Gastrocnemius medialis (tissue), 4 donors: Measurements from ENCODE around the gene MYO16.

ENCODE experiments used
- POLR2A ChIP-seq, 2 donors: fragments of 450-650 bp; IDR thresholded peaks; one replicate each; pipeline ENCODE4 v1.6.1; 2017; ENCODE audit warnings: antibody characterized with exemption in 2 of 2, mild to moderate bottlenecking in 2 of 2, moderate library complexity in 2 of 2
- TF ChIP-seq, protein P1 (sequence below), 5 experiments: fragments of 450-650 bp in 3 of 5; fragments of 200-600 bp in 2 of 5; sonication (generic) in 2 of 5; IDR thresholded peaks in 4 of 5; conservative IDR thresholded peaks in 1 of 5; 1 replicate in 4 of 5; 2 replicates in 1 of 5; pipeline ENCODE4 v1.5.1; 2016 to 2019; ENCODE audit warnings: antibody characterized with exemption in 5 of 5, mild to moderate bottlenecking in 3 of 5, moderate library complexity in 3 of 5

DNA sequence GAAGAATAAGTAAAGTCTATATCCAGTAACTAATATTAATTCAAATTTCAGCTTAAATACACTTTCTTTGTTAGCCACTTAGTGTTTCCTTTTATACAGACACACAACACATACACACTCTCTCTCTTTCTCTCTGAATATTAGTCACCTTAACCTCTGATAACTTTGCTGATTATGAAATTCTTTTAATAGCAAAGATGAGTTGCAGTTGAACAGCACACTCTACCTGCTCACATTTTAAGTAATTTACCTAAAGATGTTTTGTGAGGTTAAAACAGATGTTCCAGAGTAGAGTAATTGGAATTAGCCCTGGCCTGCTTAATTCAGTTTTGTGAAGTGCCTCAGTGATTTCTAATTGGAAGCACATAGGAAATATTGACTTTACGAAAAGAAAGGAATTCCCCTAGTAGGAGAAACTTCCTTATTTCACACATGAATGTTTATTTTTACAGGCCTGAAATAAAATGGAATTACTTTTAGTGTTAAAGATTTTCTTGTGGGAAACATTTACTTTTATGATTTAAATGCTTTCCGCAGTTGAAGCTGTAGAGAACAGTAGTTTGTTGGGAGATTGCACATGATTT, 184.3 kb downstream of the MYO16 start:
- no peak for TF ChIP-seq POLR2A (IDR thresholded peaks at IDR 0.05)
- TF ChIP-seq, protein P1, sequence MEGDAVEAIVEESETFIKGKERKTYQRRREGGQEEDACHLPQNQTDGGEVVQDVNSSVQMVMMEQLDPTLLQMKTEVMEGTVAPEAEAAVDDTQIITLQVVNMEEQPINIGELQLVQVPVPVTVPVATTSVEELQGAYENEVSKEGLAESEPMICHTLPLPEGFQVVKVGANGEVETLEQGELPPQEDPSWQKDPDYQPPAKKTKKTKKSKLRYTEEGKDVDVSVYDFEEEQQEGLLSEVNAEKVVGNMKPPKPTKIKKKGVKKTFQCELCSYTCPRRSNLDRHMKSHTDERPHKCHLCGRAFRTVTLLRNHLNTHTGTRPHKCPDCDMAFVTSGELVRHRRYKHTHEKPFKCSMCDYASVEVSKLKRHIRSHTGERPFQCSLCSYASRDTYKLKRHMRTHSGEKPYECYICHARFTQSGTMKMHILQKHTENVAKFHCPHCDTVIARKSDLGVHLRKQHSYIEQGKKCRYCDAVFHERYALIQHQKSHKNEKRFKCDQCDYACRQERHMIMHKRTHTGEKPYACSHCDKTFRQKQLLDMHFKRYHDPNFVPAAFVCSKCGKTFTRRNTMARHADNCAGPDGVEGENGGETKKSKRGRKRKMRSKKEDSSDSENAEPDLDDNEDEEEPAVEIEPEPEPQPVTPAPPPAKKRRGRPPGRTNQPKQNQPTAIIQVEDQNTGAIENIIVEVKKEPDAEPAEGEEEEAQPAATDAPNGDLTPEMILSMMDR (IDR thresholded peaks at IDR 0.05 in 4 of 5, conservative IDR thresholded peaks at IDR 0.05 in 1 of 5), result no peak
